K562 (cell line): ENCODE measurements around the gene NUDT4B.
"Not testable (repeated sequence)": the region's sequence is repeated elsewhere in the genome, so short reads cannot be mapped to it uniquely, and the experiment has no call there.

ENCODE experiments used
- CEBPB ChIP-seq: fragments of 450-650 bp; IDR thresholded peaks from 2 replicates; pipeline ENCODE4 v1.6.1; 2016; ENCODE audit warnings: missing genetic modification characterization, missing compliant biosample characterization
- CTCF ChIP-seq, 3 experiments: IDR thresholded peaks in 2 of 3; conservative IDR thresholded peaks in 1 of 3; 2 replicates each; pipeline ENCODE4 v1.5.1; 2011 to 2012; ENCODE audit warnings: low read length in 3 of 3, mild to moderate bottlenecking in 3 of 3, control low read depth in 2 of 3, improper control_type of control experiment in 1 of 3, inconsistent platforms in 1 of 3, low read depth in 1 of 3, mixed read lengths in 1 of 3, moderate library complexity in 1 of 3; ENCODE audit not compliant: insufficient read depth in 2 of 3
- ERF ChIP-seq: fragments of 450-650 bp; formaldehyde crosslinking; IDR thresholded peaks from 2 replicates; pipeline ENCODE4 v1.4.0; 2020; ENCODE audit warnings: mild to moderate bottlenecking, mixed read lengths
- HMBOX1 ChIP-seq: sonication (generic); IDR thresholded peaks from 2 replicates; pipeline ENCODE4 v1.6.1; 2016
- L3MBTL2 ChIP-seq: fragments of 450-650 bp; IDR thresholded peaks from 2 replicates; pipeline ENCODE4 v1.6.1; 2016; ENCODE audit warnings: mild to moderate bottlenecking, moderate library complexity
- MYNN ChIP-seq, 2 experiments: sonication (generic); formaldehyde crosslinking in 1 of 2; IDR thresholded peaks; 2 replicates each; pipeline versions ENCODE4 v1.5.0 to v1.6.1; 2016 to 2020; ENCODE audit warnings: antibody characterized with exemption in 1 of 2, missing genetic modification reagents in 1 of 2
- POLR2A ChIP-seq: fragments of 450-650 bp; conservative IDR thresholded peaks from 2 replicates; pipeline ENCODE4 v1.6.1; 2016
- POLR2AphosphoS5 ChIP-seq: IDR thresholded peaks from 2 replicates; pipeline ENCODE4 v1.6.1; 2011; ENCODE audit warnings: mild to moderate bottlenecking, low read depth, low read length, moderate library complexity; ENCODE audit not compliant: control insufficient read depth, insufficient read depth
- RAD21 ChIP-seq, 2 experiments: fragments of 250-450 bp in 1 of 2; fragments of 450-650 bp in 1 of 2; sonication (Bioruptor Pico) in 1 of 2; formaldehyde crosslinking in 1 of 2; IDR thresholded peaks in 1 of 2; conservative IDR thresholded peaks in 1 of 2; 2 replicates each; pipeline versions ENCODE4 v1.4.0 to v1.8.0; 2020 to 2022; ENCODE audit warnings: mild to moderate bottlenecking in 2 of 2, moderate library complexity in 1 of 2
- TAF1 ChIP-seq: IDR thresholded peaks from 2 replicates; pipeline ENCODE4 v1.6.1; 2011; ENCODE audit warnings: mild to moderate bottlenecking, low read length, moderate library complexity; ENCODE audit not compliant: insufficient read depth, control insufficient read depth, severe bottlenecking; ENCODE audit errors: extremely low read depth
- ZNF311 ChIP-seq: fragments of 250-450 bp; sonication (Bioruptor Pico); IDR thresholded peaks from 2 replicates; pipeline ENCODE4 v1.4.0; 2020; ENCODE audit warnings: mild to moderate bottlenecking, moderate library complexity
- ZNF76 ChIP-seq: fragments of 250-450 bp; sonication (Bioruptor Pico); IDR thresholded peaks from 2 replicates; pipeline ENCODE4 v1.4.0; 2020; ENCODE audit warnings: mild to moderate bottlenecking, moderate library complexity, borderline replicate concordance
- TF ChIP-seq, protein P1 (sequence below): fragments of 450-650 bp; IDR thresholded peaks from 2 replicates; pipeline ENCODE4 v1.6.1; 2016; ENCODE audit warnings: mild to moderate bottlenecking

GRCh38 chr1:148769495-148769894 is 20.9 kb downstream of the NUDT4B start:
- not testable (repeated sequence) for TF ChIP-seq ZNF76 (CRISPR knock-in tag); L3MBTL2; CTCF (IDR thresholded peaks at IDR 0.05 in 2 of 3, conservative IDR thresholded peaks at IDR 0.05 in 1 of 3; ENCODE audit: insufficient read depth in 2 of 3, low read depth in 1 of 3, low read length in 3 of 3); ZNF311; POLR2AphosphoS5; CEBPB (tag); ERF (CRISPR knock-in tag); HMBOX1; TAF1; POLR2A; MYNN (IDR thresholded peaks at IDR 0.05); MYNN (CRISPR knock-in tag; IDR thresholded peaks at IDR 0.05); RAD21 (CRISPR knock-in tag; conservative IDR thresholded peaks at IDR 0.05 in 1 of 2, IDR thresholded peaks at IDR 0.05 in 1 of 2)
- TF ChIP-seq, protein P1, sequence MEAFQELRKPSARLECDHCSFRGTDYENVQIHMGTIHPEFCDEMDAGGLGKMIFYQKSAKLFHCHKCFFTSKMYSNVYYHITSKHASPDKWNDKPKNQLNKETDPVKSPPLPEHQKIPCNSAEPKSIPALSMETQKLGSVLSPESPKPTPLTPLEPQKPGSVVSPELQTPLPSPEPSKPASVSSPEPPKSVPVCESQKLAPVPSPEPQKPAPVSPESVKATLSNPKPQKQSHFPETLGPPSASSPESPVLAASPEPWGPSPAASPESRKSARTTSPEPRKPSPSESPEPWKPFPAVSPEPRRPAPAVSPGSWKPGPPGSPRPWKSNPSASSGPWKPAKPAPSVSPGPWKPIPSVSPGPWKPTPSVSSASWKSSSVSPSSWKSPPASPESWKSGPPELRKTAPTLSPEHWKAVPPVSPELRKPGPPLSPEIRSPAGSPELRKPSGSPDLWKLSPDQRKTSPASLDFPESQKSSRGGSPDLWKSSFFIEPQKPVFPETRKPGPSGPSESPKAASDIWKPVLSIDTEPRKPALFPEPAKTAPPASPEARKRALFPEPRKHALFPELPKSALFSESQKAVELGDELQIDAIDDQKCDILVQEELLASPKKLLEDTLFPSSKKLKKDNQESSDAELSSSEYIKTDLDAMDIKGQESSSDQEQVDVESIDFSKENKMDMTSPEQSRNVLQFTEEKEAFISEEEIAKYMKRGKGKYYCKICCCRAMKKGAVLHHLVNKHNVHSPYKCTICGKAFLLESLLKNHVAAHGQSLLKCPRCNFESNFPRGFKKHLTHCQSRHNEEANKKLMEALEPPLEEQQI = not testable (repeated sequence)
